ENCODE data around the gene KANK2. TPM values are rescaled to one million over a fixed set of nuclear protein-coding genes. Genes with fewer than 3 reads are reported as not detected.
A peak's percentile ranks its signal among the peaks of the same experiment; 100 is the strongest.

KANK2 gene
- total RNA-seq, 4 donors from 2014 or later: 326 to 762 (median 535) TPM

- H3K27me3 ChIP-seq: no peaks in the 10 kb centered on the region
- no peak overlapping the region for H3K4me3 ChIP-seq
- intact Hi-C loops (cut with DNase I; ENCODE audit: low total_unique reads): loop anchor here (10.0 kb wide), 1 partner anchor 171 kb away; no protein-coding TSS in a partner anchor
- DNase-seq: no peak
- no peaks in the 10 kb centered on the region for H3K36me3 ChIP-seq
- TF ChIP-seq POLR2A (IDR thresholded peaks at IDR 0.05) (no peak), CTCF (IDR thresholded peaks at IDR 0.05) (no peak)
- H3K27ac ChIP-seq: peak overlapping the region in 1 of 2 donors; percentile 99
- peaks cover 4 to 5% of the 10 kb centered on the region in 2 donors for H3K4me1 ChIP-seq
- H3K9me3 ChIP-seq: no peaks in the 10 kb centered on the region
These were observed 8.7 kb upstream of the KANK2 start for GRCh38 chr19:11205939-11206570.

GRCh38 chr19:11204943-11205349 is 7.6 kb upstream of the KANK2 start:
- Histone ChIP-seq H3K27me3 (no peaks in the 10 kb centered on the region), H3K4me1 (peaks cover 4 to 5% of the 10 kb centered on the region in 2 donors), H3K4me3 (no peak overlapping the region), H3K27ac (peak overlapping the region; percentile 98 to 99), H3K36me3 (no peaks in the 10 kb centered on the region), H3K9me3 (no peaks in the 10 kb centered on the region)
- TF ChIP-seq CTCF (IDR thresholded peaks at IDR 0.05): no peak
- TF ChIP-seq POLR2A (IDR thresholded peaks at IDR 0.05): no peak
- intact Hi-C loops (cut with DNase I; ENCODE audit: low total_unique reads): loop anchor here (5.0 to 10.0 kb wide), 2 partner anchors 68 to 170 kb away; no protein-coding TSS in a partner anchor
- DNase-seq: peak; percentile 58 to 70

DNA sequence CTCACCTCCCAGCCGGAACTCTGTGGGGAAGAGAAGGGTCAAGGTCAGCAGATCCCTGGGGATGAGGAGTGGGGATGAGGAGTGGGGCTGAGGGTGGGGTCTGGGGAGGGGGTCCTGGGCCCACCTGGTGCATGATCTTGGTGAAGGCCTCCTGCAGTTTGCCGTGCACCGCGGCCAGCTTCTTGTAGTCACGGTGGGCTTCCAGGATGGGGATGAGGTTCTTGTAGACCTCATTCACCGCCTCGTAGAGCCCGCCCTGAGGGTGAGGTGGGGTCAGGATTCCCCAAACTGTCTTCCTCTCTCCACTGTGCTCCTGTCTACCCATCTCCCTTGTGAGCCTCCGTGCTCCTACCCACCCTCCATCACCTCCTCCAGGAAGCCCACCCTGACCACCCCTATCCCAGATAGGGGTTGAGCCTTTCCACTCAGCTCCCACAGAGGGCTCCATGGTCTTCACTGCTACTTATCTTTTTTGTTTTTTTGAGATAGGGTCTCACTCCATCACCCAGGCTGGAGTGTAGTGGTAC is 6.8 kb upstream of the KANK2 start:
- Histone ChIP-seq H3K4me1 (peaks cover 4 to 5% of the 10 kb centered on the region in 2 donors), H3K9me3 (no peaks in the 10 kb centered on the region), H3K27me3 (no peaks in the 10 kb centered on the region), H3K36me3 (no peaks in the 10 kb centered on the region), H3K27ac (peak overlapping the region; percentile 98 to 99), H3K4me3 (no peak overlapping the region)
- intact Hi-C loops (cut with DNase I; ENCODE audit: low total_unique reads): loop anchor here (5.0 to 10.0 kb wide), 2 partner anchors 67 to 169 kb away; no protein-coding TSS in a partner anchor
- TF ChIP-seq CTCF (IDR thresholded peaks at IDR 0.05) (no peak), POLR2A (IDR thresholded peaks at IDR 0.05) (no peak)
- DNase-seq: no peak

DNA sequence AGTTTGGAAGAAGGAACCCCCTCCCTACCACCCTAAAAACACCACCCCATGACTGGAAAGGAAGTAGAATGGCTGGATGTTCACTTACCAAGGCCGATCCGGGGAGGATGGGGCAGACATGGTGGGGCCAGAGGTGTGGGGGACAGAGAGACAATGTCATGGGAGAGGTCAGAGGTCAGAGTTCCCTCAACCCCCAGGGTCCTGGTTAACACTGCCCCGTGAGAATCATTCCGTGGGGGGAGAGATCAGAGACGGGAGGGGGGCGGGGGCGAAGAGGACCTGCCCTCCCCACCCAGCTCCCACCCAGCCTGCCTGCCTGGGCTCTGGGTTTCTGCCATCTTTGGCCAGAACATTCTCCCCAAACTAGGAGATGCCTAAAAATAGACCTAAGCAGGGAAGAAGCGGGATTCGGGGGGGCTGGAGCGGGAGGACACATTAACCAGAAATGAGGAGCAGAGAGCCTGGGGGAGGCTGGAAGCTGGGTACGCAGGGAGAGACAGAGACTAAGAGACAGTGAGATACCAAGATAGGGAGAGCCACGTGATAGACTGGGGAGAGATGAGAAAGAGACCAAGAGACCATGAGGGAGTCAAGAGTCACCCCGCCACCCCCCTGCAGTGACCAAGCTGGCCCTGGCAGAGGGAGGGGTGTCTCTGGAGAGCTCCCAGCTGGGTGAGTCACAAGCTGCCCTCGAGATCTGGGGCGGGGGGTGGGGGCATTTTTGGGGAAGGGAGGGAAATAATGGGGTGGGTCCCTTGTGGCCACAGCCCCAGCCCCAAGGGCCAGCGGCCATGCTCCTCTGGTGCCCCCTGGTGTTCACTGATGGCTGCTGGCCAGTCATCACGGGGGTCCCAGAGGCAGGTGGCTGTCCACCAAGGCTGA is 6.1 kb upstream of the KANK2 start:
- H3K4me3 ChIP-seq: no peak overlapping the region
- peaks cover 4 to 5% of the 10 kb centered on the region in 2 donors for H3K4me1 ChIP-seq
- peak; percentile 93 to 98 for DNase-seq
- TF ChIP-seq CTCF (IDR thresholded peaks at IDR 0.05): peak; percentile 90 to 98 (median 96)
- no peak for TF ChIP-seq POLR2A (IDR thresholded peaks at IDR 0.05)
- intact Hi-C loops (cut with DNase I; ENCODE audit: low total_unique reads): loop anchor here (5.0 to 10.0 kb wide), 2 partner anchors 66 to 169 kb away; no protein-coding TSS in a partner anchor
- peak overlapping the region; percentile 98 to 99 for H3K27ac ChIP-seq
- no peaks in the 10 kb centered on the region for H3K9me3 ChIP-seq
- no peaks in the 10 kb centered on the region for H3K27me3 ChIP-seq
- no peaks in the 10 kb centered on the region for H3K36me3 ChIP-seq

All from uterus (tissue), 4 donors.